ENCODE data around the gene COASY.

GRCh38 chr17:42547698-42548069 lies 14.3 kb upstream of the COASY start:
- TF ChIP-seq REST (IDR thresholded peaks at IDR 0.05; ENCODE audit: insufficient read depth in 1 of 2, low read depth in 2 of 2, low read length in 2 of 2): no peak
- TF ChIP-seq POLR2AphosphoS5 (IDR thresholded peaks at IDR 0.05; ENCODE audit: low read depth, low read length): no peak
- TF ChIP-seq FOXP2 (optimal IDR thresholded peaks at IDR 0.05; ENCODE audit: borderline replicate concordance, extremely low read depth, extremely low read length, insufficient read depth): no peak

Measured in PFSK-1 (cell line).